Suprapubic skin (tissue), 4 donors: Measurements from ENCODE around the gene PEX10.

Source experiments
- EP300 ChIP-seq: sonication (generic); formaldehyde crosslinking; IDR thresholded peaks from one replicate; pipeline ENCODE4 v1.6.1; 2017; ENCODE audit warnings: antibody characterized with exemption
- POLR2A ChIP-seq, 2 donors: fragments of 450-650 bp; IDR thresholded peaks; one replicate each; pipeline ENCODE4 v1.6.1; 2017; ENCODE audit warnings: antibody characterized with exemption in 2 of 2, mild to moderate bottlenecking in 2 of 2, moderate library complexity in 2 of 2
- POLR2AphosphoS5 ChIP-seq, 3 donors: sonication (generic); formaldehyde crosslinking; IDR thresholded peaks; one replicate each; pipeline ENCODE4 v1.6.1; 2017; ENCODE audit warnings: antibody characterized with exemption in 3 of 3
- TF ChIP-seq, protein P1 (sequence below), 2 donors: fragments of 200-600 bp in 1 of 2; fragments of 450-650 bp in 1 of 2; sonication (generic) in 1 of 2; IDR thresholded peaks; one replicate each; pipeline ENCODE4 v1.5.1; 2016 to 2019; ENCODE audit warnings: antibody characterized with exemption in 2 of 2, mild to moderate bottlenecking in 1 of 2, moderate library complexity in 1 of 2

GRCh38 chr1:2407166-2407990 lies 5.0 kb downstream of the PEX10 start:
- TF ChIP-seq, protein P1, sequence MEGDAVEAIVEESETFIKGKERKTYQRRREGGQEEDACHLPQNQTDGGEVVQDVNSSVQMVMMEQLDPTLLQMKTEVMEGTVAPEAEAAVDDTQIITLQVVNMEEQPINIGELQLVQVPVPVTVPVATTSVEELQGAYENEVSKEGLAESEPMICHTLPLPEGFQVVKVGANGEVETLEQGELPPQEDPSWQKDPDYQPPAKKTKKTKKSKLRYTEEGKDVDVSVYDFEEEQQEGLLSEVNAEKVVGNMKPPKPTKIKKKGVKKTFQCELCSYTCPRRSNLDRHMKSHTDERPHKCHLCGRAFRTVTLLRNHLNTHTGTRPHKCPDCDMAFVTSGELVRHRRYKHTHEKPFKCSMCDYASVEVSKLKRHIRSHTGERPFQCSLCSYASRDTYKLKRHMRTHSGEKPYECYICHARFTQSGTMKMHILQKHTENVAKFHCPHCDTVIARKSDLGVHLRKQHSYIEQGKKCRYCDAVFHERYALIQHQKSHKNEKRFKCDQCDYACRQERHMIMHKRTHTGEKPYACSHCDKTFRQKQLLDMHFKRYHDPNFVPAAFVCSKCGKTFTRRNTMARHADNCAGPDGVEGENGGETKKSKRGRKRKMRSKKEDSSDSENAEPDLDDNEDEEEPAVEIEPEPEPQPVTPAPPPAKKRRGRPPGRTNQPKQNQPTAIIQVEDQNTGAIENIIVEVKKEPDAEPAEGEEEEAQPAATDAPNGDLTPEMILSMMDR (IDR thresholded peaks at IDR 0.05): no peak
- TF ChIP-seq POLR2A (IDR thresholded peaks at IDR 0.05) (no peak), POLR2AphosphoS5 (IDR thresholded peaks at IDR 0.05) (no peak), EP300 (no peak)
